ENCODE measurements around the gene ALDH1A2.

DNA sequence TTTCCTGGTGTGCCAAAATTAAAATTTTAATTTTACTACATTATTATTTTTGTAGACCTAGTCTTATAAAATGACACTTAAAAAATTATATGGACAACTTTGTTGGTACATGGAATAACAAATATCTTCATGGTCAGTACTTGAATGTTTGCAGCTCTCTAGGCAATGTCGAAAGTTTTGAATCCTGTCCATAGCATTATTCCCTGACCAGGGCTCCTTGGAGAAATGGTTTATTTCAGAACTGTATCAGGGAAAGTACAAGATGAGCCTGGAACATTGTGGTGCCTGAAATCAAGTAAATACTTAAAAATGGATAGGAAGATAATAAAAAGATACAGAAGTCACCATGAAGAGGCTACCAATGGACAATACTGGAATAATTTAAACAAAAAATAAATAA, 47.6 kb downstream of the ALDH1A2 start:
- no peak for TF ChIP-seq NRF1 (IDR thresholded peaks at IDR 0.05; ENCODE audit: low read depth, low read length)
- no peak for TF ChIP-seq EZH2phosphoT487 (IDR thresholded peaks at IDR 0.05; ENCODE audit: borderline replicate concordance, low read depth)
- TF ChIP-seq RAD21 (IDR thresholded peaks at IDR 0.05; ENCODE audit: low read length), result no peak
- TF ChIP-seq, protein P1, sequence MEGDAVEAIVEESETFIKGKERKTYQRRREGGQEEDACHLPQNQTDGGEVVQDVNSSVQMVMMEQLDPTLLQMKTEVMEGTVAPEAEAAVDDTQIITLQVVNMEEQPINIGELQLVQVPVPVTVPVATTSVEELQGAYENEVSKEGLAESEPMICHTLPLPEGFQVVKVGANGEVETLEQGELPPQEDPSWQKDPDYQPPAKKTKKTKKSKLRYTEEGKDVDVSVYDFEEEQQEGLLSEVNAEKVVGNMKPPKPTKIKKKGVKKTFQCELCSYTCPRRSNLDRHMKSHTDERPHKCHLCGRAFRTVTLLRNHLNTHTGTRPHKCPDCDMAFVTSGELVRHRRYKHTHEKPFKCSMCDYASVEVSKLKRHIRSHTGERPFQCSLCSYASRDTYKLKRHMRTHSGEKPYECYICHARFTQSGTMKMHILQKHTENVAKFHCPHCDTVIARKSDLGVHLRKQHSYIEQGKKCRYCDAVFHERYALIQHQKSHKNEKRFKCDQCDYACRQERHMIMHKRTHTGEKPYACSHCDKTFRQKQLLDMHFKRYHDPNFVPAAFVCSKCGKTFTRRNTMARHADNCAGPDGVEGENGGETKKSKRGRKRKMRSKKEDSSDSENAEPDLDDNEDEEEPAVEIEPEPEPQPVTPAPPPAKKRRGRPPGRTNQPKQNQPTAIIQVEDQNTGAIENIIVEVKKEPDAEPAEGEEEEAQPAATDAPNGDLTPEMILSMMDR (IDR thresholded peaks at IDR 0.05), result no peak
- TF ChIP-seq JUND (IDR thresholded peaks at IDR 0.05), result no peak
- no peak for TF ChIP-seq GATA2 (CRISPR knock-in tag; IDR thresholded peaks at IDR 0.05)
- TF ChIP-seq RFX5 (IDR thresholded peaks at IDR 0.05; ENCODE audit: low read length), result no peak
- TF ChIP-seq, protein P2, sequence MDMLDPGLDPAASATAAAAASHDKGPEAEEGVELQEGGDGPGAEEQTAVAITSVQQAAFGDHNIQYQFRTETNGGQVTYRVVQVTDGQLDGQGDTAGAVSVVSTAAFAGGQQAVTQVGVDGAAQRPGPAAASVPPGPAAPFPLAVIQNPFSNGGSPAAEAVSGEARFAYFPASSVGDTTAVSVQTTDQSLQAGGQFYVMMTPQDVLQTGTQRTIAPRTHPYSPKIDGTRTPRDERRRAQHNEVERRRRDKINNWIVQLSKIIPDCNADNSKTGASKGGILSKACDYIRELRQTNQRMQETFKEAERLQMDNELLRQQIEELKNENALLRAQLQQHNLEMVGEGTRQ (IDR thresholded peaks at IDR 0.05; ENCODE audit: borderline replicate concordance, low read depth, low read length), result no peak
- no peak for TF ChIP-seq EP300 (IDR thresholded peaks at IDR 0.05; ENCODE audit: borderline replicate concordance in 1 of 2, low read depth in 1 of 2, low read length in 1 of 2)
- no peak for TF ChIP-seq FOXJ3 (CRISPR knock-in tag; IDR thresholded peaks at IDR 0.05)
